Osteoblast (primary cell): ENCODE data around the gene ABCA13. TPM values are rescaled to one million over a fixed set of nuclear protein-coding genes. Genes with fewer than 3 reads are reported as not detected.

Source experiments
- DNase-seq: peaks from one replicate; pipeline ENCODE4 v3.0.0; 2011; ENCODE audit warnings: low spot score, mixed read lengths; ENCODE audit not compliant: insufficient read length; ENCODE audit errors: missing footprints
- H2AFZ ChIP-seq: 2 replicates; pipeline ENCODE4 v1.6.0; 2011; ENCODE audit warnings: mild to moderate bottlenecking, low read length
- H3K27ac ChIP-seq: 2 replicates; pipeline ENCODE4 v1.5.1; 2011; ENCODE audit warnings: mild to moderate bottlenecking, low read depth, low read length, moderate library complexity
- H3K27me3 ChIP-seq: 2 replicates; pipeline ENCODE4 v1.6.0; 2012; ENCODE audit warnings: mild to moderate bottlenecking, control low read depth, inconsistent platforms, low read length, moderate library complexity; ENCODE audit not compliant: insufficient read depth
- H3K36me3 ChIP-seq: 2 replicates; pipeline ENCODE4 v1.5.1; 2011; ENCODE audit warnings: mild to moderate bottlenecking, low read length, control low read depth, moderate library complexity; ENCODE audit not compliant: insufficient read depth
- H3K4me1 ChIP-seq: 2 replicates; pipeline ENCODE4 v1.5.1; 2011; ENCODE audit warnings: mild to moderate bottlenecking, low read length, control low read depth, moderate library complexity; ENCODE audit not compliant: insufficient read depth
- H3K4me2 ChIP-seq: 2 replicates; pipeline ENCODE4 v1.6.0; 2011; ENCODE audit warnings: mild to moderate bottlenecking, low read length; ENCODE audit not compliant: insufficient read depth
- H3K4me3 ChIP-seq: fragments of 200-600 bp; sonication (generic); 3 replicates; pipeline ENCODE4 v1.5.1; 2012; ENCODE audit warnings: mild to moderate bottlenecking, low read length, inconsistent platforms; ENCODE audit not compliant: insufficient read depth
- H3K79me2 ChIP-seq: 2 replicates; pipeline ENCODE4 v1.6.0; 2012; ENCODE audit warnings: mild to moderate bottlenecking, low read length, control low read depth, inconsistent platforms; ENCODE audit not compliant: insufficient read depth
- H3K9me3 ChIP-seq: 2 replicates; pipeline ENCODE4 v1.5.1; 2011; ENCODE audit warnings: low read depth, low read length, control low read depth
- H4K20me1 ChIP-seq: 2 replicates; pipeline ENCODE4 v1.6.0; 2012; ENCODE audit warnings: mild to moderate bottlenecking, low read length, control low read depth; ENCODE audit not compliant: insufficient read depth
- CTCF ChIP-seq: IDR thresholded peaks from 2 replicates; pipeline ENCODE4 v1.5.1; 2011; ENCODE audit warnings: mild to moderate bottlenecking, low read depth, low read length, moderate library complexity; ENCODE audit errors: extremely low read depth
- total RNA-seq: library from RNA; depleted of rRNA; stranded (reverse); fragments of >200 nt; gene quantifications from 2 replicates; pipeline ENCODE4 v1.2.3, GENCODE V29; 2012

Gene ABCA13
- total RNA-seq, 1 donor: 3.6 TPM

GRCh38 chr7:48183370-48183743 lies 12.1 kb downstream of the ABCA13 start:
- H3K9me3 ChIP-seq: peaks cover 5% of the 10 kb centered on the region
- no peak overlapping the region for H3K4me3 ChIP-seq
- no peak for TF ChIP-seq CTCF
- no peaks in the 10 kb centered on the region for H3K27me3 ChIP-seq
- H3K27ac ChIP-seq: no peak overlapping the region
- H3K79me2 ChIP-seq: no peaks in the 10 kb centered on the region
- no peaks in the 10 kb centered on the region for H4K20me1 ChIP-seq
- no peaks in the 10 kb centered on the region for H3K36me3 ChIP-seq
- DNase-seq: no peak
- H3K4me1 ChIP-seq: peaks cover 23% of the 10 kb centered on the region
- H3K4me2 ChIP-seq: peak overlapping the region; percentile 41
- no peak overlapping the region for H2AFZ ChIP-seq

- H3K79me2 ChIP-seq: no peaks in the 10 kb centered on the region
- no peak overlapping the region for H3K4me3 ChIP-seq
- H3K27me3 ChIP-seq: no peaks in the 10 kb centered on the region
- H3K4me2 ChIP-seq: no peak overlapping the region
- no peak for TF ChIP-seq CTCF
- no peak for DNase-seq
- no peaks in the 10 kb centered on the region for H3K36me3 ChIP-seq
- H3K27ac ChIP-seq: no peak overlapping the region
- H4K20me1 ChIP-seq: no peaks in the 10 kb centered on the region
- H3K9me3 ChIP-seq: peaks cover 5% of the 10 kb centered on the region
- H3K4me1 ChIP-seq: peaks cover 23% of the 10 kb centered on the region
- no peak overlapping the region for H2AFZ ChIP-seq
Measured at GRCh38 chr7:48183965-48184364, 12.7 kb downstream of the ABCA13 start.

- Histone ChIP-seq H3K4me1 (no peaks in the 10 kb centered on the region), H3K79me2 (no peaks in the 10 kb centered on the region), H3K9me3 (peaks cover 5% of the 10 kb centered on the region), H3K27me3 (no peaks in the 10 kb centered on the region), H3K36me3 (no peaks in the 10 kb centered on the region), H3K4me2 (no peak overlapping the region), H3K4me3 (no peak overlapping the region), H3K27ac (no peak overlapping the region), H4K20me1 (no peaks in the 10 kb centered on the region), H2AFZ (no peak overlapping the region)
- no peak for DNase-seq
- TF ChIP-seq CTCF: no peak
Measured at GRCh38 chr7:48188776-48189520, 17.7 kb downstream of the ABCA13 start.

GRCh38 chr7:48192996-48193395 lies 21.7 kb downstream of the ABCA13 start:
- Histone ChIP-seq H3K27ac (no peak overlapping the region), H3K4me3 (no peak overlapping the region), H2AFZ (no peak overlapping the region)

More at GRCh38 chr7:48192996-48193395, 21.7 kb downstream of the ABCA13 start:
- no peak for TF ChIP-seq CTCF
- no peak for DNase-seq
- no peaks in the 10 kb centered on the region for H3K4me1 ChIP-seq
- no peaks in the 10 kb centered on the region for H3K36me3 ChIP-seq
- H3K9me3 ChIP-seq: peaks cover 4% of the 10 kb centered on the region
- H4K20me1 ChIP-seq: no peaks in the 10 kb centered on the region
- H3K4me2 ChIP-seq: no peak overlapping the region
- H3K79me2 ChIP-seq: no peaks in the 10 kb centered on the region
- H3K27me3 ChIP-seq: peaks cover 3% of the 10 kb centered on the region
